DOHH2 (cell line): ENCODE results near the gene TMEM200A.

Experiments used
- H3F3A ChIP-seq: fragments of 200-600 bp; sonication (generic), shearing (Covaris generic); 2 replicates; pipeline ENCODE4 v1.6.0; 2016; ENCODE audit warnings: antibody characterized with exemption, mild to moderate bottlenecking; ENCODE audit not compliant: control insufficient read depth, insufficient read depth
- H3K27ac ChIP-seq: fragments of 200-600 bp; sonication (generic); 2 replicates; pipeline ENCODE4 v1.5.1; 2014; ENCODE audit warnings: low read depth, mild to moderate bottlenecking, low read length, moderate library complexity
- H3K27me3 ChIP-seq: fragments of 200-600 bp; sonication (generic); 2 replicates; pipeline ENCODE4 v1.6.1; 2014; ENCODE audit warnings: mild to moderate bottlenecking, low read length, mixed read lengths; ENCODE audit not compliant: control insufficient read depth
- H3K36me3 ChIP-seq: fragments of 200-600 bp; sonication (generic); 2 replicates; pipeline ENCODE4 v1.6.1; 2014; ENCODE audit warnings: mild to moderate bottlenecking, low read length, moderate library complexity, mixed read lengths; ENCODE audit not compliant: control insufficient read depth
- H3K4me1 ChIP-seq: fragments of 200-600 bp; sonication (generic); 2 replicates; pipeline ENCODE4 v1.6.1; 2014; ENCODE audit warnings: mild to moderate bottlenecking, low read length, mixed read lengths; ENCODE audit not compliant: control insufficient read depth
- H3K4me2 ChIP-seq: fragments of 200-600 bp; sonication (generic); 2 replicates; pipeline ENCODE4 v1.6.0; 2014; ENCODE audit warnings: mild to moderate bottlenecking, low read length, moderate library complexity
- H3K4me3 ChIP-seq: fragments of 200-600 bp; sonication (generic); 2 replicates; pipeline ENCODE4 v1.5.1; 2014; ENCODE audit warnings: mild to moderate bottlenecking, low read length, mixed read lengths
- H3K79me2 ChIP-seq: fragments of 200-600 bp; sonication (generic); 2 replicates; pipeline ENCODE4 v1.6.1; 2014; ENCODE audit warnings: mild to moderate bottlenecking, low read length, mixed read lengths; ENCODE audit not compliant: control insufficient read depth
- H3K9me2 ChIP-seq: fragments of 200-600 bp; sonication (generic); replicated peaks from 2 replicates; pipeline ENCODE4 v1.6.1; 2014; ENCODE audit warnings: mild to moderate bottlenecking, low read length, mixed read lengths; ENCODE audit not compliant: control insufficient read depth
- H3K9me3 ChIP-seq: fragments of 200-600 bp; sonication (generic); 2 replicates; pipeline ENCODE4 v1.6.1; 2014; ENCODE audit warnings: antibody characterized with exemption, low read length, mixed read lengths; ENCODE audit not compliant: control insufficient read depth, insufficient read depth
- H4K20me1 ChIP-seq: fragments of 200-600 bp; sonication (generic); 2 replicates; pipeline ENCODE4 v1.6.0; 2014; ENCODE audit warnings: low read depth, mild to moderate bottlenecking, antibody characterized with exemption, low read length, moderate library complexity; ENCODE audit not compliant: control insufficient read depth, insufficient read depth
- EZH2phosphoT487 ChIP-seq: fragments of 200-600 bp; sonication (generic); IDR thresholded peaks from 2 replicates; pipeline ENCODE4 v1.6.1; 2017; ENCODE audit warnings: borderline replicate concordance, mild to moderate bottlenecking, antibody characterized with exemption, low read length, moderate library complexity, mixed read lengths
- TF ChIP-seq, protein P1 (sequence below): fragments of 200-600 bp; sonication (generic); IDR thresholded peaks from one replicate; pipeline ENCODE4 v1.5.1; 2014; ENCODE audit warnings: antibody characterized with exemption, mild to moderate bottlenecking, low read depth, low read length; ENCODE audit not compliant: poor library complexity, severe bottlenecking

The TMEM200A gene

DNA sequence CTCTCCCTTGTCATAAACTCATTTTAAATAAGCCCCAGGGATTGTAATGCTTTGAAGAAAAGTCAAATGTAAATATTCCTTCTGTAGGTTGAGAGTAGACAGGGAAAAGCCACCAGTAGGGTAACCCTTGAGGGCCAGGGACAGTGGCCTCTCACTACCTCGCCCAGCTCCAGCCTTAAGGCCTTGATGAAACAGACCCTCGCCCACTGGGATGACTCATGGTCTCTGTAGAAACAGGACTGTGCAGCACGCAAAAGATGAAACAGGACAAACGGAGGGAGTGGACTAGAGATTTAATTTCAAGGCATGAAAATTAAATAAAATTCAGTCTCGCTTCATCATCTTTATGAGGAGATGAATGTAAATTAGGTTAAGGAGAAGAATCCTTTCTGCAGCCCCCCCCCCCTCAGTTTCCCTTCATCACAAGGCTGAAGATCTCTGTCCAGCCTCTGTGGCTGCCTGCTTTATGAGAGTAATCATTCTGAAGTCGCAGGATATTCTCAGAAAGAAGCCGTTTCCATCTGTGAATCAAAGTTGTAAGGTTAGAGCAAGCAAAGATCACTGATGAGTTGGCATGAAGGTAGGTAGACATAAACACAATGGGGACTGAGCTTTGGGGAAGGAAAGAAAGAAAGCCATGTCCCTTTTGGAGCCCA is 60.4 kb downstream of the TMEM200A start:
- H3K9me2 ChIP-seq, result no peaks in the 10 kb centered on the region
- no peaks in the 10 kb centered on the region for H3K9me3 ChIP-seq
- H3F3A ChIP-seq, result no peaks in the 10 kb centered on the region
- no peaks in the 10 kb centered on the region for H3K36me3 ChIP-seq
- H3K4me2 ChIP-seq, result no peak overlapping the region
- TF ChIP-seq, protein P1, sequence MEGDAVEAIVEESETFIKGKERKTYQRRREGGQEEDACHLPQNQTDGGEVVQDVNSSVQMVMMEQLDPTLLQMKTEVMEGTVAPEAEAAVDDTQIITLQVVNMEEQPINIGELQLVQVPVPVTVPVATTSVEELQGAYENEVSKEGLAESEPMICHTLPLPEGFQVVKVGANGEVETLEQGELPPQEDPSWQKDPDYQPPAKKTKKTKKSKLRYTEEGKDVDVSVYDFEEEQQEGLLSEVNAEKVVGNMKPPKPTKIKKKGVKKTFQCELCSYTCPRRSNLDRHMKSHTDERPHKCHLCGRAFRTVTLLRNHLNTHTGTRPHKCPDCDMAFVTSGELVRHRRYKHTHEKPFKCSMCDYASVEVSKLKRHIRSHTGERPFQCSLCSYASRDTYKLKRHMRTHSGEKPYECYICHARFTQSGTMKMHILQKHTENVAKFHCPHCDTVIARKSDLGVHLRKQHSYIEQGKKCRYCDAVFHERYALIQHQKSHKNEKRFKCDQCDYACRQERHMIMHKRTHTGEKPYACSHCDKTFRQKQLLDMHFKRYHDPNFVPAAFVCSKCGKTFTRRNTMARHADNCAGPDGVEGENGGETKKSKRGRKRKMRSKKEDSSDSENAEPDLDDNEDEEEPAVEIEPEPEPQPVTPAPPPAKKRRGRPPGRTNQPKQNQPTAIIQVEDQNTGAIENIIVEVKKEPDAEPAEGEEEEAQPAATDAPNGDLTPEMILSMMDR, result no peak
- no peaks in the 10 kb centered on the region for H3K27me3 ChIP-seq
- no peaks in the 10 kb centered on the region for H4K20me1 ChIP-seq
- H3K4me3 ChIP-seq, result no peak overlapping the region
- H3K4me1 ChIP-seq, result no peaks in the 10 kb centered on the region
- no peaks in the 10 kb centered on the region for H3K79me2 ChIP-seq
- no peak overlapping the region for H3K27ac ChIP-seq

DNA sequence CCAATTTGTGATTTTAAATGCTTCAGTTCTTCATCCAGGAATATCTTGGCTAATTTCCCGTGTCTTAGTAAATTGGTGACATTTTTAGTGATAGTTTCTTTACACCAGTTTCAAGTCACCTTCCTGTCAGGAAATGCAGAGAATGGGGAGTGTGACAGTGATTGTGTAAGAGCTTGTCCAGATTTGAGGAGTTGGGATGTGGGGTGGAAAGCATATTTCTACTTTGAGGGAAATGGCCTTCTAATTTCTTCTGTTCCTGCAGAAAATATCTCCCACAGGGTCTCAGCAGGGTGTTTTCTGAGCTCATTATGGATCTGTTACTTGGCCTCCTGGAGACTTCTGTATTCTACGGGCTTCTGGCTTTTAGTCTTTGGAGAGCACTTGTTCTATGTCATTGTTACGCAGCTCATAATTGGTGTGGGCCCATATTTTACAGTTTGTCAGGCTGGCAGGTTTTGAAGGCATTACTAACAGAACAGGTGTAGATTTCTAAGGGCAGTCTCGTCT is 65.6 kb downstream of the TMEM200A start:
- H3K9me2 ChIP-seq, result no peaks in the 10 kb centered on the region
- no peaks in the 10 kb centered on the region for H3K9me3 ChIP-seq
- no peaks in the 10 kb centered on the region for H3F3A ChIP-seq
- H3K36me3 ChIP-seq, result no peaks in the 10 kb centered on the region
- no peaks in the 10 kb centered on the region for H3K4me1 ChIP-seq
- no peaks in the 10 kb centered on the region for H4K20me1 ChIP-seq
- no peaks in the 10 kb centered on the region for H3K79me2 ChIP-seq
- H3K4me3 ChIP-seq, result no peak overlapping the region
- no peaks in the 10 kb centered on the region for H3K27me3 ChIP-seq
- TF ChIP-seq, protein P1, result no peak
- TF ChIP-seq EZH2phosphoT487, result no peak
- no peak overlapping the region for H3K27ac ChIP-seq
- H3K4me2 ChIP-seq, result no peak overlapping the region

DNA sequence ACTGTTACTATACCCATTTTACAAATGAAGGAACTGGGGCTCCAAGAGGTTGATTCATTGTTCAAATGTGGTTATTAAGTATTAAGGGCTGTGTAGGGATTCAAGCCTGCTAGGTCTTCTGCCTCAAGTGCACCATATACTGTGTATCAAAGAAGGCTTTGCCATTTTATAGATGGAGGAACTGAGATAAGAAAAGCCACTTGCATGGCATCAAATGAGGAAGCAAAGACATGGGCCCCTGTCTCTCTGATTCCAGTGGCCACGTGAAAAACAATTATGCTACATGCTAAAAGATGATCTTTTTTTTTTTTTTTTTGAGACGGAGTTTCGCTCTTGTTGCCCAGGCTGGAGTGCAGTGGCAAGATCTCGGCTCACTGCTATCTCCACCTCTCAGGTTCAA is 67.0 kb downstream of the TMEM200A start:
- no peaks in the 10 kb centered on the region for H3F3A ChIP-seq
- H3K27ac ChIP-seq, result no peak overlapping the region
- H3K4me3 ChIP-seq, result no peak overlapping the region
- no peaks in the 10 kb centered on the region for H3K27me3 ChIP-seq
- no peak for TF ChIP-seq EZH2phosphoT487
- TF ChIP-seq, protein P1, result no peak
- no peaks in the 10 kb centered on the region for H3K4me1 ChIP-seq
- H4K20me1 ChIP-seq, result no peaks in the 10 kb centered on the region
- no peaks in the 10 kb centered on the region for H3K36me3 ChIP-seq
- no peaks in the 10 kb centered on the region for H3K9me3 ChIP-seq
- no peak overlapping the region for H3K4me2 ChIP-seq
- no peaks in the 10 kb centered on the region for H3K9me2 ChIP-seq
- H3K79me2 ChIP-seq, result no peaks in the 10 kb centered on the region
